NCI-H1930 (cell line): ENCODE measurements around the gene FBXW11.
"Not testable (repeated sequence)": the region's sequence is repeated elsewhere in the genome, so short reads cannot be mapped to it uniquely, and the experiment has no call there.

Experiments
- DNase-seq, 2 experiments: peaks; one replicate each; lab custom pipeline; 2025; lab: John Stamatoyannopoulos, UW

FBXW11 gene

DNA sequence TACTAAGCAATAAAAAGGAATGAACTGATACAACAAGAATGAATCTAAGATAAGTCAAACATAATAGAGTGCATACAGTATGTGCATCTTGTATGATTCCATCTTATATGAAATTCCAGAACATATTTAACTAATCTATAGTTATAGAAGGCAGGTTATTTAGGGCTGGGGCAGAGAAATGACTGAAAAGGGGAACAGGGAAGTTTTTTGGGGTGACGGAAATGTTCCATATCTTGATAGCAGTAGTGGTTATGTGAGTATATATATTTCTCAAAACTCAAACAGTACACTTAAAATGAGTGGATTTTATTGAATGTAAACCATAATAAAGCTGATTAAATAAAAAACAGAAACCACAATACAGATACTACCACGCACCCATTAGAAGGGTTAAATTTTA lies 24.6 kb downstream of the FBXW11 start:
- DNase-seq: no peak

DNA sequence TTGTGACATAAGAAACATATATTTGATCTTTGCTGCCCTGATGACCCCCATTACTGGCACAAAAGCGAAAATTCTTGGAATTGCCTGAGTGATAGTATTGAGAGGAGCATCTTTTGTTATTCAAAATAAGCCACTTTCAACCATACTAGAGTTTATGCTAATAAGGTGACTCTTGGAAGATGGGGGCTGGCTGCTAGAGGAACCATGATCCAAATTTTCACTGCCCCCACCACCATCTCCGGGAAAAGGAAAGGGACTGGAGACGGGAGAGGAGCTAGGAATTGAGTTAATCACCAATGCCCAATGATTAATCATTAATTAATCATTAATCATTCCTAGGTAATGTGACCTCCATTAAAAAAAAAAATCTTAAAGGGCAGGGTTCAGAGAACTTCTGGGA lies 25.6 kb downstream of the FBXW11 start:
- no peak for DNase-seq

DNA sequence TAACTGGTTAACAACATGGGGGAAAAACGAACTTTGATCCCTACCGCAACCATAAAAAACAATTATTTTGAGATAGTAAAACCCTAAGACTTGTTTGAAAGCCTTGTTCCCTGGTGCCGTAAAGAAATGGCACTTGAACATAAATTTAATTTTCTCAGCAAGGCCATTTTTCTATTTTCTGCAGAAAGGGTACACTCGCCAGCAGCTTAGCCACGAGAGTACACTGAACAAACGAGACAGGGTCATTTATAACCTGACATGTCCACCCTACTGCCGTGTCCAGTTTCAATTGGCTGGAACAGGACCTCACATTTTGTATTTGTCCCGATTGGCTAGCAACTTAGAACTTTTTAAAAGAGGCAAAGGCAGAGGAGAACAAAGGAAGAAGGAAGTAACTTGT lies 26.8 kb downstream of the FBXW11 start:
- DNase-seq: no peak

DNA sequence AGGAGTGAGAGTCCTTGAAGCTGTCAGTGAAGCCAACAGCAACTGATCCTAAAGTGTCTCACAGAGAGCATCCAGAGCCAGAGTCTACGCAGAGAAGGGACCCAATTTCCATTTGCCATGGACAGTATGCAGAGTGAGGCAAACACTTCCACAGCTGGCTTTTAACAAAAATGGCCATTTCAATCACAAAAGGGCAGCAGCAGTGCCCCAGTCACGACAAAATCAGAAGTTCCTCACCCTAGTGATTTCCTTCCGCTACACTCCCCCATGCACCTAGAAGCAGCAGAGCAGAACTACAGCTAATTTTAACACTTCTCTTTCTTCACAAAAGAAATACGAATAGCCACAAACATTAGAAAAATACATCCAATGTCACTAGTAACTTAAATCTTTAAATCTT lies 27.9 kb downstream of the FBXW11 start:
- DNase-seq: no peak

DNA sequence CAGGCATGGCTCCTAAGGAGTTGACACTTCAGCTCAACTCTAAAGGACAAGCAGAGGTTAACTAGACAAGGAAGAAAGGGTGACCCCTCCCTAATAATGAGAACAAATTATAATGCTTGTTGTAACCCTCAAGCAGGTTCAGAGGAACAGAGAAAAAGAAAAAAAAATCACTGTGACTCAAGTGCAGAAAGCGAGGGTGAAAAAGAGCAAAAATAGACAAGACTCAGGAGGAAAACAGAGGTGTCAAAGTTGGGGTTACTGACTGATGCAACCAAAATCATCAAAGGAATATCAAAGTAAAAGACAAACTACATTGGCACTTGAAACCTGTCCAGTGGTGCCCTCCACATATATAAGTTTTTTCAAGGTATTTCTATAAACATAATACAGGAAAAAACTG lies 28.4 kb downstream of the FBXW11 start:
- no peak for DNase-seq

DNA sequence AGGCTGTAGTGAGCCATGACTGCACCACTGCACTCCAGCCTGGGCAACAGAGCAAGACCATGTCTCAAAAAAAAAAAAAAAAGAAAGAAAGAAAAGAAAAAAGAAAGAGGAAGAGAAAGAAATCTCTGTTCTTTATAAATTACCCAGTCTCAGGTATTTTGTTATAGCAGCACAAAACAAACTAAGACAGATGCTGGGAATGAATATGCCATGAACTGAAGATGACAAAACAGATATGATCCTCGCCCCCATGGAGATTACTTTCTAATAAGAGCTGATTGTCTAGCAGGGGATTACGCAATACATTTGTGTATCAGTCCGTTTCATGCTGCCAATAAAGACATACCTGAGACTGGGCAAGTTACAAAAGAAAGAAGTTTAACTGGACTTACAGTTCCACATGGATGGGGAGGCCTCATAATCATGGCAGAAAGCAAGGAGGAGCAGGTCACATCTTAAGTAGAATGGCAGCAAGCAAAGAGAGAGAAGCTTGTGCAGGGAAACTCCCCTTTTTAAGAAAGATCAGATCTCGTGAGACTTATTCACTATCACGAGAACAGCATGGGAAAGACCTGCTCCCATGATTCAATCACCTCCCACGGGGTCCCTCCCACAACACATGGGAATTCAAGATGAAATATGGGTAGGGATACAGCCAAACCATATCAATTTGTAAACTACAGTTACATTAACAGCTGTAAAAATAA lies 29.0 kb downstream of the FBXW11 start:
- DNase-seq: not testable (repeated sequence)

DNA sequence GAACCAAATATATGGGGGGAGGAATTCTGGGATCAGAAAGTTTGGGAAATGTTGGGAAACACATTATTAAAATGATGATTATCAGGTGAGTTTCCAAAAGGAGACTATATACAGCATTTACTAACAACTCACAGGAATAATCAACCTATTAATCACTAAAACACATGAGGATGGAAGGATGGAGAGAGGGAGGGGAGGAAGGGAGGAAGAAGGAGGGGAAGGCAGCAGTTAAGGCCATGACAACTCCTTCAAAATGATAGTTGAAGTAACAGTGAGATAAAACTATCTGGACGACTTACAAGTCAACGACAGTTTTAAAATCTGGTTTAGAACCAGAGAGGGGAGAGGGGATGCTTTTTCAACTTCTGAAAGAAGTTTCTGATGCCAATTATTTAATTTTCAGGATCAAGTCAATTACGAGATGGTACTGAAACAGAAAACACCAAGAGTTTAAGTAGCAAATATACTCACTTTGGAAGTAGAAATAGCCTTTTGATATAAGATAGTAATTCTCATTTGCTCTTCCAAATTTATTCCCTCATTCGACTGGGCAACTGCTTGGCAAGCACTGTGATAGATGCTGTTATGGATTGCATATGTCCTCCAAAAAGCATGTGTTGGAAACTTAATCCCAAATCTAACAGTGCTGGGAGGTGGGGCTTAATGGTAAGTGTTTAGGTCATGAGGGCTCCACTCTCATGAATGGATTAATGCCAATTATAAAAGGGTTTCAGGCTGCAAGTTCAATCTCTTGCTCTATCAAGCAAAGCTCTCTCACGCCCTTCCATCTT lies 30.4 kb downstream of the FBXW11 start:
- no peak for DNase-seq

DNA sequence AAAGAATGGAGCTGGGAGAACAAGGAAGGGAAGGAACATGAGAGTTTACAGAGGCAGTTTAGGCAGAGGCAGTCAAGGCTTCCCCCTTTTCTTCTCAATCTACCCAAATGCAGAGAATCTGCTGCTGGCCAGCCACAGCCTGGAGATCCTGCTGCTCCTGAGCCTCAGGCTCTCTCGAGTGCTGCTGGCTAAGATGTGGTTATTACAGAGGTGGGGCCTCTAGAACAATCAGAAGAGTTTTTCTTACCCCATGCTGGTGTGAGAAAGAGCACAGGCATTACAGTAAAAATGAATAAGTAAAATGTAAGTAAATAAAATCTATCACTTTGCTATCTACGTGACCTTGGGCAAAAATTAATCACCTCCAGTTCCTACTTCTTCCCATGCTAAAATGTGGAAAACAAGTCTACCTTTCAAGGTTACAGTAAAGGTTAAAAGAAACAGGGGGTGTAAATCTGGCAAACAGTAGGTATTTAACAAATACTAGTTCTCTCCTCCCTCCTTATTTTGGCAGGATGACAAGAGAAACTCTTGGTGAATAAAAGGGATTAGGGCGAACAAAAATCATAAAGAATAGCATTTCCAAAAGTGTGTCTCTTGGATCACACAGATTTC lies 31.1 kb downstream of the FBXW11 start:
- no peak for DNase-seq

DNA sequence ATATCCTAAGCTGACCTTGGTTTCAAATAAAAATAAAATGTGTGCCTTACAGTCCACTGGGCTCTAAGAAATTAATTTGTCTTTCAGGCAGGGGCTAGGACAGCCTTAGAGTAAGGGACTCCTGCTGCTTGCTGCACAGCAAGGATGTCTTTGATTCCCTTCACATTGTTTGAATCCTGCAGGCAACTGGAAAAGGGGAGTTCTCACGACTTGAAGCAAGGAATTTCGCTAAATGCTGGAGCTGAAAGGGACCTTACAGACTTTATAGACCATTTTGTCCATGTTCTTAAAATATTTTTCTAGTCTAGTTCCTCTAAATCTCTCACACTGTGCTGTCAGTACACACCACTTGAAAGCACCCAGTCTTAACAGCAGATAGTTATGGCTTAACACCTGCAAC lies 35.6 kb downstream of the FBXW11 start:
- DNase-seq: no peak

DNA sequence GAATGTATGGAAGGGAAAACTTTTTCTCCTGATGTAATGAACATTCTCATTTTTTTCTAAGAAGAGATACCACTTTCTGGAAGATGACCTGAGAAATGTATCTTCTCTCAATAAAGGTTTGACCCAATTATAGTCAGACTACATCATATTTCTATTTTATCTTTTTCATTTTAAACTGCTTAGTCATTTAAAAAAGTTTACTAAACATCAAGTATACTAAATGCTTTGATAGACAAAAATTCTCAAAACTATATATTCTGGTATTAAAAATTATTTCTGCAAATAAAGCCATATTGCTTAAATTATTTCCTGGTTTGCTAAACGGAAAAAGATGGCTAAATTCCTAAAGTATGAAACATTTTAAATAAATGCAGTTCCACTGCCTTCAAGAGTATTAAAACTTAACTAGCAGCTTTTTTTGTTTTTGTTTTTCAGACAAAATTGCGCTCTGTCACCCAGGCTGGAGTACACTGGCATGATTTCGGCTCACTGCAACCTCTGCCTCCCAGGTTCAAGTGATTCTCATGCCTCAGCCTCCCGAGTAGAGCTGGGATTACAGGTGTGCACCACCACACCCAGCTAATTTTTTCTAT lies 37.1 kb downstream of the FBXW11 start:
- no peak for DNase-seq

DNA sequence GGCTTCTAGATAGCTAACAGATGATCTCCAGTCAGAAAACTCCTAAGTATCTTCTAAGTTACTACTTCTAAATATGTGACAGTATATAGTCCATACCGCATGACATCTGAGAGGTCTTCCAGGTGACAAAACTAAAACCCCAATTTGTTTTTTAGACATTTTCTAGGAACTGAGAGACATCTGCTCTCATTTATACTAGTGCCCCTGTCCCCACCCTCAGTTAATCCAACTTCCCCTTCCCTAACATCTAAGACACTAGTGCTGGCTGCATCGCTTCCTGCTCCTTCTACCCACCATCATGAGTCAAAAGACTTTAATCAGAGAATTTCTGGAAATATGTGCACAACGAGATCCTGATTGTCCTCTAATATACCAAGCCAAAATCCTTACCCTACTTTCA lies 37.9 kb downstream of the FBXW11 start:
- no peak for DNase-seq

DNA sequence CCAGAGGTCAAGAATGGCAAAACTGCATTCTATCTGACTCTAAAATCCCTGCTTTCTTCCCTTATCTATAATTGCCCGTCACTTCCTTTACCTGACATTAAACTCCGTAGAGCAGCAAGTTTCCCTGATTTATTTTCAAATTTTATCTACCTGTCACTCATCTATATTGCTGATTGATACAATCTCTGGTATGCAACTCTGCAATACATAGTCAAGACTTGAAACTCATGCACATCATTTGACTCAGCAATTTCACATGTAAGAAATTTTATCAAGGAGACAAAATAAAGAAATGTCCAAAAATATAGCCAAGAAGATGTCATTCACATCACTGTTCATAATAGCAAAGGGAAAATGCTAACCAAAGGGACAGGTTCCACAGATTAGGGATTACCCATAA lies 39.5 kb downstream of the FBXW11 start:
- no peak for DNase-seq

DNA sequence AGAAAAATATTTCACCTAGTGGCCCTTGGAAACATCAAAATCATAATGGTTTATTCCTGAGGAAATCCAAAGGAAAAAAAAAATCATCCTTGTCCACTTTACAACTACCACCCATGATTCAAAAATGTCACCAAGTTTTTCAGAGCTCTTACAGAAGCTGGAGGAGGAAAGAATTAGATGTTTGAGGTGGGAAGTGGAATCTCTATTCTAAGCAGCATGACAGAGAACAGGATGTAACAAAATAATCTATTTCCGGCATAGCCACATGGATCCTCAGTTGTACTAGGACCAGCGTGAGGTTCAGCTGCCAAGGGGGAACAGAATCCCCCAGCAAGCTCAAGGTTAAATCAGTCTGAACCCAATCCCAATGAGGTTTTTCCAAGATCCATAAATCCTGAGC lies 40.2 kb downstream of the FBXW11 start:
- no peak for DNase-seq

DNA sequence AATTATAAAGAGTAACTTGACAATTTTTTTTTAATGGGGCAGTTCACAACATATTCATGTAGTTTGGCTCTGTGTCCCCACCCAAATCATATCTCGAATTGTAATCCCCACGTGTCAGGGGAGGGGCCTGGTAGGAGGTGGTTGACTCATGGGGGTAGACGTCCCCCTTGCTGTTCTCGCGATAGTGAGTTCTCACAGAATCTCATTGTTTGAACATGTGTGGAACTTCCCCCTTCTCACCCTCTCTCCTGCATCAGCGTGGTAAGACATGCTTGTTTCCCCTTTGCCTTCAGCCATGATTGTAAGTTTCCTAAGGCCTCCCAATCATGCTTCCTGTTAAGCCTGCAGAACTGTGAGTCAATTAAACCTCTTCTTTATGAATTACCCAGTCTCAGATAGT lies 40.7 kb downstream of the FBXW11 start:
- no peak for DNase-seq

DNA sequence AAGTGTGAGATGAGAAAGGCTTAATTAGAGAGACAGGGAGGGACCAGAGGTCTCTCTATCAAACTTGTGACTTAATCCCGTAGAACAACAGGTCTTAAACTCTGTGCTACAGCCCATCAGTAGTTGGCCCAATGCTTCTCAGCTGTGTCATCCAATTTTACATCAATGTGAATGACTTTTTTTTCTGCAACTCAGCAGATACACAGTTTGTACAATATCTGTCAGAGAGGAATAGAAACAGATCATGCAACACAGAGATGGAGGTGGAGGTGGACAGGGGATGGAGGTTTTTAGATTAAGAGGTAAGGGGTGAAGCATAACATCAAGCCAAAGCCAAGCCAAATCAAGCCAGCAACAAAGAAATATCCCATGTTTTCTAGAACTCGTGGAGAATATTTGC lies 43.0 kb downstream of the FBXW11 start:
- no peak for DNase-seq

DNA sequence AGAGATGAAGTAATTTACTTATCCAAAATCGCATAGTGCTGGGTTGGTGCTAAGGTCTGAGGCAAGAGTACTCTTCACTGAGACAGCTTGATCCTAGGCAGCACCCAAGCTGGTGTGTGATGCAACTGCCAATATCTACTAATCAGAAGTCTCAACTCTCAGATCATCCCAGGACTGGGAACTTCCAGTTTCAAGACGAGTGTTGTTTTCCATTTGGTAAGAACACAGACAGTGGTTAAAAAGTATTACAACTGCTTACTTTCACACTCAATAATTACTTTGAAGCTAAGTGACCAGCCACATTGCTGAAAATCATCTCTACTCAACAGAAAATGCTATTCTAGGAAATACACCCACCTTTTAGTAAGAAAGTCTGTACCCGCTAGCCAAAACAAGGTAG lies 45.3 kb downstream of the FBXW11 start:
- no peak for DNase-seq

DNA sequence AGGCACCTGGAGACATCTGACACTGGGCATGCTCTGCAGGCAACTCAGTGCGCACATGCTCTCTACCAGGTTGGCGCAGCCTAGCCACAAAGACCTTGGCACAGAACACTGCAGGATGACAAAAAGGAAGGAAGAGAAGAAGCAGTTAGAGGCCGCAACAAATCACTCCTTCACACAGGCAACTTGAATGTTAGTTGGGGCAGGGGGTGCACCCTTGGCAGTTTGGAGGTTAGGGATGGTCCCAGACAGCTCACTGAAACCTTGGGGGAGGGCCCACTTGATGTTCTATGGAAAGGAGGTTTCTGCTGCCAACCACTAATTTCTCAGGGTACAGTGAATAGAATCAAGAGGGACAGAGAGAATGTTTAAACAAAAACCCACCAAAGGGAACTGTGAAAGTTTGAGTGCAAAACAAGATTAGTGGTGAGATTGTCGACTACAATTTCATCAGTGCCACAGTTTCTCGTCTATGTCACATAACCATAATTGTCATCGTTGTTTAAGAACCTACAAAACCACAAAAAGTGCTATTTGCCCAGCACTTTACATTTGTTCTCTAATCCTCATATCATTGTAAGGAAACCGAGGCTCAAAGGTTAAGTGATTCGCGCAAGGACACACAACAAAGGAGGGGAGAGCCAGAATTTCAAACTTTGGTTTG lies 48.7 kb downstream of the FBXW11 start:
- no peak for DNase-seq

DNA sequence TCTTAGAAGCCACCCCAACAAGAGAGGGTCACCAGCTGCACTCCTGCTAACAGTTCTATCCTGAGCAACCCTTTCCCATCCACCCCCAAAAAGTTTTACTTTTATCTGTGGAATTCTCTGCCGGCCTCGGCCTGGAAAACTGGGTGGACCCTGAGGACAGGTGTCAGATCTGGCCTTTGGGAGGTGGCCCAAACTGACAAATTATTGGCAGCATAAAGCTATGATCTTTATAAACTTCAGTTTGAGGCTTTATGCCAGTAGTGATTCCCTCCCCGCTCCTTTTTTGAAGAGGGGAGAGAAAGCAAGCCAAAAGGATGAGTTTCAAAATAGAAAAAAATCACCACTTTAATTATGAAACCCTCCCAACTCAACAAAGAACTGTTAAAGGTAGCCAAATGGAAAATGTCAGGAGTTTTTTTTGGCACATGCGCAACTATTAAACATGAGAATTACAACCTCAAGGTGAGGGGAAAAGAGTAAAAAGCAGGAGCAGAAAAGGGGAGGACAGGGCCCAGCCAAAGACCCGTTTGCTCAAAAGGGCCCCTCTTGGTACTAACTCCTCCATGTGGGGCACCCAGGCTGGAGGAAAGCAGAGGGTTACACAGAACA lies 49.4 kb downstream of the FBXW11 start:
- no peak for DNase-seq

DNA sequence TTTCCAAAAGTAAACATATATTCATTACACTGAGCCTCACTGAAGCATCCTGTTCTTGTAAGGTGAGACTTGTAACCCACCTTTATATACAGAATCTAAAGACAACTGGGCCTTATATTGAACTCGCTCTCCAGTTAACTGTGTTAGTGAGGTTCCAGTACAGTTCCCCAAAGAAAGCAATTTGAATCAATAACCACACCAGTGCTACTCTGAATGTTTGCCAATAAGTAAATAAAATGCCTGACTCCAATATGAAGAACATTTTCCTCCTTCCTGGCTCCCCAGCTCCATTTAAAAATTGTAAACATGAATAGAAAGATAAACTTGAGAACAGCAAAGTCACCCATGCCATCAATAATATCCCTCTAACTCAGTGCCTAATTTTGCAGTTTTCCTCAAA lies 50.1 kb downstream of the FBXW11 start:
- no peak for DNase-seq

DNA sequence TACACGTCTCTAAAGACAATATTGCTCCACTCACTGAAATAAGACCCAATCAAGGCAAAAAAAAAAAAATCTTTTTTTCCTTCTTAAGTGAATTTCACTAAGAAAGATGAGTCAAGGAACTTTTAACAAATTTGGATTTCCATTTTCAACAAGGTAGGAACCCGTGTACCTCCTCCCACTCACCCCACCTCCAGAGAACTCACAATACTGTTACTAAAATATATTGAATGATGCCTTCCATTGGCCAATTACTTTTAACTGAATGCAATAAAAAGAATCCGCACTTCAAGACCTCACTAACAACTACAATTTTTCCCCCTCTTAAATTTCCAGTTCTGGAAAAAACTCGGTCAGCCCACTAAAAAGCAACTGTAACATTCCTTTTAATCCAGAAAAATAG lies 50.7 kb downstream of the FBXW11 start:
- no peak for DNase-seq

DNA sequence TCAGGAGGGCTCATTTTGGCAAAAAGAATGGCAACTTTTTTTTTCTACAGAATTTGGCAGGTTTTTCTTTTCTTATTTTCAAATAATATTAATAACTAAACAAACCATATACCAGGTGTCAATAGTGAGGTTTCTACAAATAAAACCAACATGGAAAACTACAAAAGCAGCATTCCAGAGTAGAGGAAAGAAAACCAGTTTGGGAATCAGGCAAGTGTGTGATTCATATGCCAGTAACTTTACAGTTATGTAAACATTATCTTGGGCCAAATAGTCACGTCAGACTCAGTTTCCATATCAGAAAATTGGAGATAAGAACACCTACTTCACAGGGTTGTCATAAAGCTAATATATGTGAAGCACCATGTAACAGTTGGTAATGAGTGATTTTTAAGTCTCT lies 51.7 kb downstream of the FBXW11 start:
- no peak for DNase-seq
